GM10266 (cell line): Measurements from ENCODE around the gene SORT1.

Experiments
- DNase-seq: peaks from one replicate; pipeline ENCODE4 v3.0.0; 2012; ENCODE audit errors: extremely low spot score
- TF ChIP-seq, protein P1 (sequence below): IDR thresholded peaks from 2 replicates; pipeline ENCODE4 v1.5.1; 2012; ENCODE audit warnings: mild to moderate bottlenecking, low read depth; ENCODE audit not compliant: control insufficient read depth, insufficient read depth; ENCODE audit errors: missing control alignments

Gene SORT1

DNA sequence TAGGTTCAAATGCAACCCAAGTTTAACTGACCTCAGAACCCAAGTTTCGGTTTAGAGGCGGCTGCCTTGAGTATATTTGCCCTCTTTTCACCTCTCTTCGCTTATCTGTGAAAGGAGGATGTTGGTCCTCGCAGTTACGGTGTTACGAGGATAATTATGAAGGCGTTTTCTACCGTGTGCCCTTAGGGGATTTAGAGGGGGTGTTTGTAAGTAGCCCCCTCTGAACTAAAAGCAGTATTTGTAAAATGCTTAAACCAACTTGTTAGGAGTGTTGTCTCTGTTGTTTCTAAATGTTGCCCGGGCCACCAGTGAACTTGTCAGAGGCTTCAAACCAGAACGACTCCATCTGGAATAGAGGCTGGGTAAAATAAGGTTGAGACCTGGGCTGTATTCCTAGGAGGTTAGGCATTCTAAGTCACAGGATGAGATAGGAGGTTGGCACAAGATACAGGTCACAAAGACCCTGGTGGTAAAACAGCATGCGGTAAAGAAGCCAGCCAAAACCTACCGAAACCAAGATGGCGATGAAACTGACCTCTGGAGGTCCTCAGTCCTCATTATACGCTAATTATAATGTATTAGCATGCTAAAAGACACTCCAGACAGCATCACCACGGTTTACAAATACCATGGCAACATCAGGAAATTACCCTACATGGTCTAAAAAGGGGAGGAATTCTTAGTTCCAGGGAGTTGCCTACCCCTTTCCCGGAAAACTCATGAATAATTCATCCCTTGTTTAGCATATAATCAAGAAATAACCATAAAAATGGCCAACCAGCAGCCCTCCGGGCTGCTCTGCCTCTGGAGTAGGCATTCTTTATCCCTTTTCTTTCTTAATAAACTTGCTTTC lies 113.7 kb downstream of the SORT1 start:
- TF ChIP-seq, protein P1, sequence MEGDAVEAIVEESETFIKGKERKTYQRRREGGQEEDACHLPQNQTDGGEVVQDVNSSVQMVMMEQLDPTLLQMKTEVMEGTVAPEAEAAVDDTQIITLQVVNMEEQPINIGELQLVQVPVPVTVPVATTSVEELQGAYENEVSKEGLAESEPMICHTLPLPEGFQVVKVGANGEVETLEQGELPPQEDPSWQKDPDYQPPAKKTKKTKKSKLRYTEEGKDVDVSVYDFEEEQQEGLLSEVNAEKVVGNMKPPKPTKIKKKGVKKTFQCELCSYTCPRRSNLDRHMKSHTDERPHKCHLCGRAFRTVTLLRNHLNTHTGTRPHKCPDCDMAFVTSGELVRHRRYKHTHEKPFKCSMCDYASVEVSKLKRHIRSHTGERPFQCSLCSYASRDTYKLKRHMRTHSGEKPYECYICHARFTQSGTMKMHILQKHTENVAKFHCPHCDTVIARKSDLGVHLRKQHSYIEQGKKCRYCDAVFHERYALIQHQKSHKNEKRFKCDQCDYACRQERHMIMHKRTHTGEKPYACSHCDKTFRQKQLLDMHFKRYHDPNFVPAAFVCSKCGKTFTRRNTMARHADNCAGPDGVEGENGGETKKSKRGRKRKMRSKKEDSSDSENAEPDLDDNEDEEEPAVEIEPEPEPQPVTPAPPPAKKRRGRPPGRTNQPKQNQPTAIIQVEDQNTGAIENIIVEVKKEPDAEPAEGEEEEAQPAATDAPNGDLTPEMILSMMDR = no peak
- peak; percentile 38 for DNase-seq

GRCh38 chr1:109282952-109283747 lies 114.6 kb downstream of the SORT1 start, which contains the start of gene PSRC1:
Gene PSRC1 (minus strand): TSS chr1:109283145.
- DNase-seq = peak; percentile 95
- TF ChIP-seq, protein P1 = peak; percentile 56

DNA sequence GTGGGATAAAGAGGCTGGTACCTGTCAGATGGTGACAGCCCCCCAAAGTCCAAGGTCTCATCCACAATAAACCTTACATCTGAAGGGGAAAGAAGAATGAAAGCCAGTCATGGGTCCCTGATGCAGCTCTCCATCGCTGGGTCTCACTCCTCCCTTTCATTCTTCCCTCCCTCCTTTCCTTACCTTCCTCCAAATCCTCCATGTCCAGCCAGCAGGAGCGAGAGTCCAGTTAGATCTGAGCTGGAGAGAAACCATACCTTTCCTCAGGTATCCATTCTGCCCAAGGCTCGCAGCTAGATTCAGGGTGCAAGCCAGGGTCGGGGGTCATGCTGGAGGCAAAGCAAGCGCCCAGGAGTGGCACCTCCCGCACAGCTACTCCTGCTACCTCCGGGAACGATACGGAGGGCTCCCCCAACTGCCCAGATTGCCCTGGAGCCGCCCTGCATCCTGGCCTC lies 115.2 kb downstream of the SORT1 start:
- TF ChIP-seq, protein P1 = no peak
- DNase-seq = no peak

DNA sequence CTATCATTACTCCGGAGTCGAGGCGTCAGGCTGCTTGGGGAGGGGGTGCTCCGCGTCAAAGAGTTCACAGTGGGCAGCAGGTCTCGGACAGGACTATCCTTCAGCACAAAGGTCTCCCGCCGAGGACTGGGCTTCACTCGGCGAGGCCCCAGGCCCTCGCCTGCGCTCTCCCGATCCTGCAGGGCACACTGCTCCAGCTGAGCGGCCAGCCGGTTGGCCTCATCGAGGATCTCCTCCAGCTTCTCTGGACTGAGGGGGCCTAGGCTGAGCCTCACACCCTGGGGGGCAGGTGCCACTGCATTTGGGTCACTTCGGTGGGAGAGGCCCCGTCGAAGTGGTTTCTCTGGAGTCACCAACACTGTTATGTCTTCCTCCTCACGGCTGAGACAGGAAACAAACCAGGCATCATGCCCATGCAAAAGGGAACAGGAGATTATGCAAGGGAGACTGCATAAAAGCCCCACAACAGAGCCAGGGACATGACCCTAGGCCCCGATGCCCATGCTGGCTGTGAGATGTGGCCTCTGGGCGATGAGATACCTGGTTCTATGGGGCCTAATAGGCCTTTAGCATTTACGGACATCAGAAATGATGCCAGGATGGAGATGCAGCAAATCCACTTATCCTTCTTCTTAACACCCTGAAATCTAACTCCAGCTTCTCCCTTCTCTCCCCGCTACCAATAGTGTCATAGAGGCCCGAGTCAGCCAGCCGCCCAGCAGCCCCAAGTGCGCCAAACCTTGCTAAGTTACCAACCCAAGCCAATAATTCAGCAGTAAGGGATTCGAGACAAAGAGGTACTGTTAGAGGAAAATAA lies 115.8 kb downstream of the SORT1 start:
- TF ChIP-seq, protein P1 = no peak
- no peak for DNase-seq

DNA sequence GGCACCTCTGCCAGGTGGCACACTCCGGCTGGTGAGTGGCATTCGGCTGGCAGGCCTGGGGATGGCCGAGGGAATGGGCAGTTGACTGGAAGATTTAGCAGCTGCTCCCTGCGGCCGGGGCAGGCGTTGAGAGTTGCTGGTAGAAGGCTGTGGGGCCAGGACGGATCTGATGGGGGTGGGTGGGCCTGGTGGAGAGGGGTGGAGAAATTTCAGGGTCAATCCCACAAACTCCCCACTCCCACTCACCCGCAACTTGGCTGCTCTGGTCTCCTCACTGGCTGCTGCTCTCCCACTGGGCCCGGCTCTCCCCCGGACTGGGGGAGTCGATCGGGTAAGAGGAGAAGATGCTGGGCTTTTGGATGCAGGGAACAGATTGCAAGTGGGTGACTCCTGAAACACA lies 116.9 kb downstream of the SORT1 start:
- TF ChIP-seq, protein P1 = no peak
- no peak for DNase-seq

DNA sequence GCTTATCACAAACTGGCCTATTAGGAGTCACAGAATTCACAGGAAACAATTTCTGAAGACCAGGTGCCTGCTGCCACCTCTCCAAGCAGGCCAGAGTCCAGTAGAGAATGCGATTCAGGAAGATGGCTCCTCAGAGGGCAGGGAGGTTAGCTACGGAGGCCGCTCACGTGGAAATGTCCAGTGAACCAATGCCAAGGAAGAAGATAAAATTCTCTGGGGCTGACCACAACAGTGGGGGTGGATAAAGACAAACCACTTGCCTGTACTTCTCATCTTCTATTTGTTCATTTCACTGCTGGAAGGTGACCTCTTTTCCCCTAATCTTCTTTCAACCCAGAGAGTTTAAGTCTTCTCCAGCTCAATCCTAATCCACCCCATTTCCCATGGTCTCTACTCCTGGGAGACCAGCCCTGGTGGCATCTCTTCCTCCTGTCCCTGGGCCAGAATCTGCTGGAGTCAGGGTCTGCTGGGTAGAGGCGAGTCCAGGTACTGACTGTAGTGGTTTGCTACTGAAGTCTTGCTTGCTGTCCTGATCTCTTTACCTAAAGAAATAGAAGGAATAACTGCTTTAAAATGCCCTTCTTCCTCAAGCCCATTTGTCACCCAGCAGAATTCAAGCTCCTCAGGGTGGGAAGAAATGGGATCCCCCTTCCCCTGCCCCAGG lies 118.0 kb downstream of the SORT1 start:
- TF ChIP-seq, protein P1 = no peak
- no peak for DNase-seq
